ENCODE results near the gene SNX25.

SNX25 gene

DNA sequence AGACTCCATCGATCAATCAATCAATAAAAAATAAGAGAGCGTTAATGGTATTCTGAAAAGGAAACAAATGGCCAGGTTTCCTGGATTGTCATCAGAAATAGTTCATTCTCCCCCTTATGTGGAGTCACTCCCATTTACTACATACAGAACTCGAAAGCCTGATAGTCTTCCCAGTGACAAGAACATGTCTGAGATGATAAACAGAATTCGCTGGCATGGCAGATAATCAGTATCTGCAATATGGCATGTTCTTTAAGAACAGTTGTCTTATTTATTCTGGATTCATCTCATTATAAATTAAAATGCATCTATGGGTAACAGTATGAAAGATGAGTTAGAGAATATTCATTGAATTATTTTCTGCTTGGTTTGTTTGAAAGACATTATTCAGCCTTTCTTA lies 124.9 kb downstream of the SNX25 start:
- Histone ChIP-seq H3K4me3 (ENCODE audit: severe bottlenecking) (no peak overlapping the region), H3K4me1 (ENCODE audit: insufficient read depth, poor library complexity, severe bottlenecking) (no peaks in the 10 kb centered on the region), H3K27ac (ENCODE audit: poor library complexity, severe bottlenecking) (no peak overlapping the region), H3K36me3 (ENCODE audit: low read depth) (no peaks in the 10 kb centered on the region), H3K27me3 (ENCODE audit: insufficient read depth, poor library complexity, severe bottlenecking) (no peaks in the 10 kb centered on the region), H3K9me3 (ENCODE audit: severe bottlenecking) (no peaks in the 10 kb centered on the region)
- DNase-seq (ENCODE audit: low spot score) (no peak), ATAC-seq (ENCODE audit: low read depth) (no peak)
- TF ChIP-seq, protein P1, sequence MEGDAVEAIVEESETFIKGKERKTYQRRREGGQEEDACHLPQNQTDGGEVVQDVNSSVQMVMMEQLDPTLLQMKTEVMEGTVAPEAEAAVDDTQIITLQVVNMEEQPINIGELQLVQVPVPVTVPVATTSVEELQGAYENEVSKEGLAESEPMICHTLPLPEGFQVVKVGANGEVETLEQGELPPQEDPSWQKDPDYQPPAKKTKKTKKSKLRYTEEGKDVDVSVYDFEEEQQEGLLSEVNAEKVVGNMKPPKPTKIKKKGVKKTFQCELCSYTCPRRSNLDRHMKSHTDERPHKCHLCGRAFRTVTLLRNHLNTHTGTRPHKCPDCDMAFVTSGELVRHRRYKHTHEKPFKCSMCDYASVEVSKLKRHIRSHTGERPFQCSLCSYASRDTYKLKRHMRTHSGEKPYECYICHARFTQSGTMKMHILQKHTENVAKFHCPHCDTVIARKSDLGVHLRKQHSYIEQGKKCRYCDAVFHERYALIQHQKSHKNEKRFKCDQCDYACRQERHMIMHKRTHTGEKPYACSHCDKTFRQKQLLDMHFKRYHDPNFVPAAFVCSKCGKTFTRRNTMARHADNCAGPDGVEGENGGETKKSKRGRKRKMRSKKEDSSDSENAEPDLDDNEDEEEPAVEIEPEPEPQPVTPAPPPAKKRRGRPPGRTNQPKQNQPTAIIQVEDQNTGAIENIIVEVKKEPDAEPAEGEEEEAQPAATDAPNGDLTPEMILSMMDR (IDR thresholded peaks at IDR 0.05; ENCODE audit: poor library complexity, severe bottlenecking): no peak

DNA sequence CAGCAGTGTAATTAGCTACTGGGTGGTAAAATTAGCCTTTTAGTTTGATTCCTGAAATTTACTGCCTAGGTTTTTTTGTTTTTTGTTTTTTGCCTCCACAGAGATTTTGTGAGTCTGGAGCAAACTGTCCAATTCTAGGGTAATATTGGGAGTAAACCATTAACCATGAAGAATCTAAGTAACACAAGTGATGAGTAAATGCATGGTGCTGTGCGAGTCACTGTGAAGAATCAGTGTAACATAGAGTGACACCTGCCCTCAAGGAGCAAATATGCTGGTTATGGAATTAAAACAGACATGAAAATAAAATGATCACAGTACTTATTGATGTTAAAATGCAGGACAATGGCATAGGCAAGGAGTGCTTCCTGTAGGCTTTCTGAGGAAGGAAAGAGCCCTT lies 126.2 kb downstream of the SNX25 start:
- Histone ChIP-seq H3K27ac (ENCODE audit: poor library complexity, severe bottlenecking) (no peak overlapping the region), H3K4me1 (ENCODE audit: insufficient read depth, poor library complexity, severe bottlenecking) (no peaks in the 10 kb centered on the region), H3K27me3 (ENCODE audit: insufficient read depth, poor library complexity, severe bottlenecking) (no peaks in the 10 kb centered on the region), H3K36me3 (ENCODE audit: low read depth) (no peaks in the 10 kb centered on the region), H3K9me3 (ENCODE audit: severe bottlenecking) (no peaks in the 10 kb centered on the region), H3K4me3 (ENCODE audit: severe bottlenecking) (no peak overlapping the region)
- no peak for DNase-seq (ENCODE audit: low spot score)
- TF ChIP-seq, protein P1 (IDR thresholded peaks at IDR 0.05; ENCODE audit: poor library complexity, severe bottlenecking): no peak
- ATAC-seq (ENCODE audit: low read depth): no peak

DNA sequence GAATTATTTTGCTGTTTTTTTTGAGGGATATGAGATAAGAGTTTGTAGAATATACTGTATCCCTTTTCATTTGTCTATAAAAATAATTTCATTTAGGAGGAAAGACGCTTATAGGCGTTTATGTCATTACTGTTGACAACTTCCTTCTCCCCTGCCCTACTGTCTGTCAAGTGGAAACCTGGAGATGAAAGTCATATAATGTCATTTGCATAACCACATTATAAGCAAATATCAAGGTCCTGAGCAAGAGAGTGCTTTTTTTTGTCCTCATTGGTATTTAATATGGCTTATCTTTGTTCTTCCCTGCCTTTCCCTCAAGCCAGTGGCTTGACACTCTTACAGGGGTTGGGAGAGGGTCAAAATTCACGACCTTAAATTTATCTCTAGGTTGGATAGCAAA lies 130.5 kb downstream of the SNX25 start:
- Histone ChIP-seq H3K4me3 (ENCODE audit: severe bottlenecking) (no peak overlapping the region), H3K27me3 (ENCODE audit: insufficient read depth, poor library complexity, severe bottlenecking) (no peaks in the 10 kb centered on the region), H3K36me3 (ENCODE audit: low read depth) (no peaks in the 10 kb centered on the region), H3K9me3 (ENCODE audit: severe bottlenecking) (no peaks in the 10 kb centered on the region), H3K27ac (ENCODE audit: poor library complexity, severe bottlenecking) (no peak overlapping the region), H3K4me1 (ENCODE audit: insufficient read depth, poor library complexity, severe bottlenecking) (no peaks in the 10 kb centered on the region)
- TF ChIP-seq, protein P1 (IDR thresholded peaks at IDR 0.05; ENCODE audit: poor library complexity, severe bottlenecking): no peak
- ATAC-seq (ENCODE audit: low read depth) (no peak), DNase-seq (ENCODE audit: low spot score) (no peak)

DNA sequence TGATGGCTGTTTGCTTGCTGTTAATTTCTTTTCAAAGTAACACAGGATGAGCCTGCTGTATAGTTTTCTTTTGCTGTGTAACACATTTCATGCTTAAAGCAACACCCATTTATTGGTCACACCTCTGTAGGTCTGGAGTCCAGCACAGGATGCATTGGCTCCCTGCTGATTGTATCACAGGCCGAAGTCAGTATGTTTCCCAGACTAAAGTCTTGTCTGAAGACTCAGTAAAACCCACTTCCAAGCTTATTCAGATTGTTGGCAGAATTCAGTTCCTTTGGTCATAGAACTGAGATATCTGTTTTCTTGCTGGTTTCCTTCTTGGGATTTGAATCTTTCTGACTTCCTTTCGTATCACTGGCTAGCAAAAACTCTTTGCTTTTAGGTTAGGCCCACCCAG lies 132.0 kb downstream of the SNX25 start:
- no peak overlapping the region for H3K4me3 ChIP-seq (ENCODE audit: severe bottlenecking)
- H3K4me1 ChIP-seq (ENCODE audit: insufficient read depth, poor library complexity, severe bottlenecking): no peaks in the 10 kb centered on the region
- TF ChIP-seq, protein P1 (IDR thresholded peaks at IDR 0.05; ENCODE audit: poor library complexity, severe bottlenecking): no peak
- H3K36me3 ChIP-seq (ENCODE audit: low read depth): no peaks in the 10 kb centered on the region
- no peak overlapping the region for H3K27ac ChIP-seq (ENCODE audit: poor library complexity, severe bottlenecking)
- no peaks in the 10 kb centered on the region for H3K27me3 ChIP-seq (ENCODE audit: insufficient read depth, poor library complexity, severe bottlenecking)
- ATAC-seq (ENCODE audit: low read depth): no peak
- DNase-seq (ENCODE audit: low spot score): no peak
- no peaks in the 10 kb centered on the region for H3K9me3 ChIP-seq (ENCODE audit: severe bottlenecking)

DNA sequence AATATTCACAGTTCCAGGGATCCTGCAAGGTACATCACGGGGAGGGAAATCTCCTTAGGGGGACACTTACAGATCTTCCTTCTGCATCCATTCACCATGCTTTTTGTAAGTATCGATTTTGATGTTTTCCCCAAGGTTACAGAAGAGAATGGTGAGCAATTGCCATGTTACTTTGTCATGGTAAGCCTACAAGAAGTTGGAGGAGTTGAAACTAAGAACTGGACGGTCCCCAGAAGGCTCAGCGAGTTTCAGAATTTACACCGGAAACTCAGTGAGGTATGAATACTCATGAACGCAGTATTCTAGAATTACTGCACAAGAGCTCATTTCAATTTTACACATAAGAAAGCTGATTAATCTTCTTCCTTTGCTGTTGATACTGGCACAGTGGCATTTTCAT lies 132.4 kb downstream of the SNX25 start:
- H3K9me3 ChIP-seq (ENCODE audit: severe bottlenecking): no peaks in the 10 kb centered on the region
- no peak overlapping the region for H3K4me3 ChIP-seq (ENCODE audit: severe bottlenecking)
- TF ChIP-seq, protein P1 (IDR thresholded peaks at IDR 0.05; ENCODE audit: poor library complexity, severe bottlenecking): no peak
- H3K27ac ChIP-seq (ENCODE audit: poor library complexity, severe bottlenecking): no peak overlapping the region
- H3K27me3 ChIP-seq (ENCODE audit: insufficient read depth, poor library complexity, severe bottlenecking): no peaks in the 10 kb centered on the region
- ATAC-seq (ENCODE audit: low read depth) (no peak), DNase-seq (ENCODE audit: low spot score) (no peak)
- H3K4me1 ChIP-seq (ENCODE audit: insufficient read depth, poor library complexity, severe bottlenecking): no peaks in the 10 kb centered on the region
- no peaks in the 10 kb centered on the region for H3K36me3 ChIP-seq (ENCODE audit: low read depth)
